Stomach (tissue), 9 donors: Measurements from ENCODE around the gene PIEZO1. TPM values are rescaled to one million over a fixed set of nuclear protein-coding genes. Genes with fewer than 3 reads are reported as not detected.

Source experiments
- DNase-seq, 2 donors: peaks; one replicate each; pipeline versions ENCODE4 v3.0.0 to v3.0.0-alpha.2; 2013 to 2019
- H3K27ac ChIP-seq, 5 donors: fragments of 200-600 bp in 4 of 5; sonication (generic) in 4 of 5; one replicate each; pipeline ENCODE4 v1.5.1; 2013 to 2019; ENCODE audit warnings: mild to moderate bottlenecking in 1 of 5, moderate library complexity in 1 of 5
- H3K27me3 ChIP-seq, 3 donors: fragments of 200-600 bp; sonication (generic); one replicate each; pipeline ENCODE4 v1.5.1; 2017 to 2019; ENCODE audit warnings: mixed run types in 1 of 3
- H3K36me3 ChIP-seq, 4 donors: fragments of 200-600 bp; sonication (generic); 1 replicate in 3 of 4; 2 replicates in 1 of 4; pipeline ENCODE4 v1.5.1; 2016 to 2019
- H3K4me1 ChIP-seq, 4 donors: fragments of 200-600 bp; sonication (generic); one replicate each; pipeline ENCODE4 v1.5.1; 2016 to 2019
- H3K4me3 ChIP-seq, 4 donors: fragments of 200-600 bp; sonication (generic) in 3 of 4; one replicate each; pipeline ENCODE4 v1.5.1; 2016 to 2019; ENCODE audit warnings: mild to moderate bottlenecking in 1 of 4
- H3K9me3 ChIP-seq, 4 donors: fragments of 200-600 bp; sonication (generic); one replicate each; pipeline ENCODE4 v1.5.1; 2016 to 2019
- CTCF ChIP-seq, 7 experiments: fragments of 450-650 bp in 4 of 7; fragments of 200-600 bp in 3 of 7; sonication (generic) in 3 of 7; IDR thresholded peaks; one replicate each; pipeline ENCODE4 v1.5.1; 2016 to 2019; ENCODE audit warnings: antibody characterized with exemption in 7 of 7, control low read depth in 2 of 7, mild to moderate bottlenecking in 1 of 7
- EP300 ChIP-seq: sonication (generic); formaldehyde crosslinking; IDR thresholded peaks from one replicate; pipeline ENCODE4 v1.6.1; 2017; ENCODE audit warnings: antibody characterized with exemption
- POLR2A ChIP-seq, 4 donors: fragments of 450-650 bp; IDR thresholded peaks; one replicate each; pipeline ENCODE4 v1.6.1; 2016; ENCODE audit warnings: antibody characterized with exemption in 4 of 4, control low read depth in 2 of 4, mild to moderate bottlenecking in 1 of 4, moderate library complexity in 1 of 4
- POLR2AphosphoS5 ChIP-seq, 3 donors: sonication (generic); formaldehyde crosslinking; IDR thresholded peaks; one replicate each; pipeline ENCODE4 v1.6.1; 2016; ENCODE audit warnings: antibody characterized with exemption in 3 of 3
- WGBS, 5 donors: extraction: QIAGEN DNeasy Blood & Tissue Kit in 3 of 5; methylation state at CpG; one replicate each; pipeline versions ENCODE4 v1.1.5 to v1.1.7; 2013 to 2018; 5-methylcytosine and 5-hydroxymethylcytosine counted together
- intact Hi-C: fragments of 100-400 bp; cut with DNase I; formaldehyde crosslinking; loops from one replicate; pipeline ENCODE4 v1.15.1; 2023; ENCODE audit warnings: low total_unique reads
- polyA plus RNA-seq, 3 donors: library from polyadenylated mRNA; stranded (reverse); fragments of 200-250 nt; gene quantifications; one replicate each; pipeline ENCODE4 v1.2.3, GENCODE V29; 2013
- total RNA-seq, 5 donors: library from RNA; depleted of rRNA; stranded (reverse); fragments of >200 nt; gene quantifications; one replicate each; pipeline versions ENCODE4 v1.1.0 to v1.2.3, GENCODE V29; 2014 to 2016
- donor health status: healthy with polysubstance abuse.
- donor health status: Bipolar disorder and iron deficiency.
- donor health status: healthy.

PIEZO1 gene
- total and polyA plus RNA-seq, 8 donors = 43.7 to 171 (median 115) TPM

GRCh38 chr16:88687676-88688012 is 97.4 kb downstream of the PIEZO1 start:
- Histone ChIP-seq H3K27ac (peak overlapping the region; percentile 21 to 84 (median 76)), H3K4me3 (no peak overlapping the region), H3K4me1 (peaks cover 29 to 59% (median 47%) of the 10 kb centered on the region in 4 donors), H3K27me3 (peaks cover 5 to 92% (median 22%) of the 10 kb centered on the region in 3 donors), H3K36me3 (no peaks in the 10 kb centered on the region), H3K9me3 (no peaks in the 10 kb centered on the region)
- DNase-seq = no peak
- intact Hi-C loops = no loop called here
- TF ChIP-seq POLR2AphosphoS5 (IDR thresholded peaks at IDR 0.05) (no peak), POLR2A (IDR thresholded peaks at IDR 0.05) (no peak), EP300 (no peak), CTCF (IDR thresholded peaks at IDR 0.05) (no peak)
- 34 to 64% (median 42%) methylated on average over 3 of the region's 3 CpGs for WGBS, 5 donors

- H3K27me3 ChIP-seq = peaks cover 5 to 90% (median 22%) of the 10 kb centered on the region in 3 donors
- DNase-seq = no peak
- H3K36me3 ChIP-seq = no peaks in the 10 kb centered on the region
- H3K4me1 ChIP-seq = peaks cover 29 to 57% (median 45%) of the 10 kb centered on the region in 4 donors
- H3K9me3 ChIP-seq = no peaks in the 10 kb centered on the region
- peak overlapping the region; percentile 21 to 84 (median 76) for H3K27ac ChIP-seq
- TF ChIP-seq EP300 (no peak), CTCF (IDR thresholded peaks at IDR 0.05) (no peak), POLR2A (IDR thresholded peaks at IDR 0.05) (no peak), POLR2AphosphoS5 (IDR thresholded peaks at IDR 0.05) (no peak)
- H3K4me3 ChIP-seq = no peak overlapping the region
- intact Hi-C loops = no loop called here
- whole genome bisulfite sequencing, 5 donors = 38 to 65% (median 50%) methylated on average over 3 to 10 of the region's 10 CpGs
Observed at GRCh38 chr16:88687254-88687576, 97.8 kb downstream of the PIEZO1 start.

- peaks cover 5 to 90% (median 22%) of the 10 kb centered on the region in 3 donors for H3K27me3 ChIP-seq
- H3K36me3 ChIP-seq = no peaks in the 10 kb centered on the region
- DNase-seq = peak; percentile 94 to 95
- H3K4me3 ChIP-seq = peak within 1 kb of the TSS; percentile 55 to 70 (median 58)
- 6 to 17% (median 7%) methylated on average over 17 to 65 of the region's 65 CpGs for WGBS, 5 donors
- H3K9me3 ChIP-seq = no peaks in the 10 kb centered on the region
- peak within 1 kb of the TSS; percentile 74 to 84 (median 81) for H3K27ac ChIP-seq
- intact Hi-C loops = no loop called here
- H3K4me1 ChIP-seq = peaks cover 29 to 56% (median 47%) of the 10 kb centered on the region in 4 donors
- TF ChIP-seq CTCF (IDR thresholded peaks at IDR 0.05) (no peak), POLR2AphosphoS5 (IDR thresholded peaks at IDR 0.05) (peak in 1 of 3 donors; percentile 53), EP300 (no peak)
Observed at GRCh38 chr16:88686439-88687253, 98.4 kb downstream of the PIEZO1 start, which contains the start of gene SNAI3. SNAI3 (minus strand) TSS chr16:88686507; CDS start chr16:88686406, 101 bp downstream.

GRCh38 chr16:88686062-88686438 is 99.0 kb downstream of the PIEZO1 start:
- Histone ChIP-seq H3K9me3 (no peaks in the 10 kb centered on the region), H3K27ac (peak overlapping the region; percentile 74 to 84 (median 81)), H3K27me3 (peaks cover 5 to 90% (median 28%) of the 10 kb centered on the region in 3 donors), H3K4me1 (peaks cover 29 to 57% (median 49%) of the 10 kb centered on the region in 4 donors), H3K4me3 (peak overlapping the region; percentile 55 to 70 (median 58)), H3K36me3 (no peaks in the 10 kb centered on the region)
- no peak for TF ChIP-seq CTCF (IDR thresholded peaks at IDR 0.05)
- no peak for TF ChIP-seq POLR2AphosphoS5 (IDR thresholded peaks at IDR 0.05)
- no peak for TF ChIP-seq EP300
- no peak for TF ChIP-seq POLR2A (IDR thresholded peaks at IDR 0.05)
- intact Hi-C loops = no loop called here
- 0 to 1% (median 1%) methylated on average over 7 to 25 of the region's 25 CpGs for WGBS, 5 donors
- peak; percentile 59 to 69 for DNase-seq
